B cell (primary cell): ENCODE results near the gene PDZD4.

ENCODE experiments used
- EZH2 ChIP-seq: IDR thresholded peaks from 2 replicates; pipeline ENCODE4 v1.6.1; 2012; ENCODE audit warnings: borderline replicate concordance, low read depth, mild to moderate bottlenecking, moderate library complexity, low read length; ENCODE audit not compliant: insufficient read depth, poor library complexity, severe bottlenecking
- TF ChIP-seq, protein P1 (sequence below): fragments of 200-600 bp; IDR thresholded peaks from one replicate; pipeline ENCODE4 v1.8.0; 2022; ENCODE audit warnings: antibody characterized with exemption, mild to moderate bottlenecking

DNA sequence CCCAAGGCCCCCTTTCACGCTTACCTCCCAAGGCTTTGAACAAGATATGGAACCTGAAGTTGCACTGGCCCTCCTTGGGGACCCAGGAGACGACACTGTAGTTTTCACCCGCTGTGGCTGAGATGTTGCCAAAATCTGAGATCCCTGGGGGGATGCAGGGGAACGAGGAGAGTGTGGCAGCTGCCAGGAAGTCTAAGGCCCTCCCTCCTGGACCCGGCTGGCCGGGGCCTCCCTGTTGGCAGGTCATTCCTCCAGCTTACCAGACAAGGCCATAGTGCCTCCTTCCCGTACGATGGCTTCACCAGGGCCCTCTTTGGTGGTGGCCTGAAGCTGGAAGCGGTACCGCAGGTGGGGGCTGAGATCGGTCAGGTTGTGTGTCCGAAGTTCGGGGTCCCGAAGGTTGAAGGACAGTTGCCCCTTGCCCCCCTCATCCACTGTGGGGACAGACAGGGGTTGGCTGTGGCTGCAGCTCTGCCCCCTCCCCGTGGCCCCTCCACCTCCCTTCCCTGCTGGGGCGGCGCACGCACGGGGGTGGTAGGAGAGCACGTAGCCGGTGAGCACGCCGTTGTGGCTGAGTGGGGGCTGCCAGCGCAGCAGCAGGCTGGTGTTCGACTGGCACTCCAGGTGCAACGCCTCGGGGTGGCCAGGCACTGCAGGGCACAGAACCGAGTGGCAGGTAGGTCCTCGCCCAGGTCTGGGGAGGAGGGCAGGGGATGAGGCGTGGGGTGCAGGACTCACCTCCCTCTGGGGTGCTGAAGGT, 34.4 kb upstream of the PDZD4 start:
- TF ChIP-seq, protein P1, sequence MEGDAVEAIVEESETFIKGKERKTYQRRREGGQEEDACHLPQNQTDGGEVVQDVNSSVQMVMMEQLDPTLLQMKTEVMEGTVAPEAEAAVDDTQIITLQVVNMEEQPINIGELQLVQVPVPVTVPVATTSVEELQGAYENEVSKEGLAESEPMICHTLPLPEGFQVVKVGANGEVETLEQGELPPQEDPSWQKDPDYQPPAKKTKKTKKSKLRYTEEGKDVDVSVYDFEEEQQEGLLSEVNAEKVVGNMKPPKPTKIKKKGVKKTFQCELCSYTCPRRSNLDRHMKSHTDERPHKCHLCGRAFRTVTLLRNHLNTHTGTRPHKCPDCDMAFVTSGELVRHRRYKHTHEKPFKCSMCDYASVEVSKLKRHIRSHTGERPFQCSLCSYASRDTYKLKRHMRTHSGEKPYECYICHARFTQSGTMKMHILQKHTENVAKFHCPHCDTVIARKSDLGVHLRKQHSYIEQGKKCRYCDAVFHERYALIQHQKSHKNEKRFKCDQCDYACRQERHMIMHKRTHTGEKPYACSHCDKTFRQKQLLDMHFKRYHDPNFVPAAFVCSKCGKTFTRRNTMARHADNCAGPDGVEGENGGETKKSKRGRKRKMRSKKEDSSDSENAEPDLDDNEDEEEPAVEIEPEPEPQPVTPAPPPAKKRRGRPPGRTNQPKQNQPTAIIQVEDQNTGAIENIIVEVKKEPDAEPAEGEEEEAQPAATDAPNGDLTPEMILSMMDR: no peak
- no peak for TF ChIP-seq EZH2
